ENCODE measurements around the gene NINL. TPM values are rescaled to one million over a fixed set of nuclear protein-coding genes. Genes with fewer than 3 reads are reported as not detected.

NINL gene
- total RNA-seq, 1 experiment from 2014 or later = 7.2 TPM

- TF ChIP-seq YY1 (IDR thresholded peaks at IDR 0.05; ENCODE audit: extremely low read depth, insufficient replicate concordance, low read depth, low read length) (no peak), ZFX (IDR thresholded peaks at IDR 0.05) (no peak), SIN3A (IDR thresholded peaks at IDR 0.05; ENCODE audit: low read depth) (no peak), TCF7L2 (IDR thresholded peaks at IDR 0.05; ENCODE audit: borderline replicate concordance, extremely low read depth, insufficient read depth, insufficient read length) (no peak), JUND (IDR thresholded peaks at IDR 0.05) (no peak), CEBPB (IDR thresholded peaks at IDR 0.05; ENCODE audit: low read depth) (no peak)
- TF ChIP-seq, protein P1, sequence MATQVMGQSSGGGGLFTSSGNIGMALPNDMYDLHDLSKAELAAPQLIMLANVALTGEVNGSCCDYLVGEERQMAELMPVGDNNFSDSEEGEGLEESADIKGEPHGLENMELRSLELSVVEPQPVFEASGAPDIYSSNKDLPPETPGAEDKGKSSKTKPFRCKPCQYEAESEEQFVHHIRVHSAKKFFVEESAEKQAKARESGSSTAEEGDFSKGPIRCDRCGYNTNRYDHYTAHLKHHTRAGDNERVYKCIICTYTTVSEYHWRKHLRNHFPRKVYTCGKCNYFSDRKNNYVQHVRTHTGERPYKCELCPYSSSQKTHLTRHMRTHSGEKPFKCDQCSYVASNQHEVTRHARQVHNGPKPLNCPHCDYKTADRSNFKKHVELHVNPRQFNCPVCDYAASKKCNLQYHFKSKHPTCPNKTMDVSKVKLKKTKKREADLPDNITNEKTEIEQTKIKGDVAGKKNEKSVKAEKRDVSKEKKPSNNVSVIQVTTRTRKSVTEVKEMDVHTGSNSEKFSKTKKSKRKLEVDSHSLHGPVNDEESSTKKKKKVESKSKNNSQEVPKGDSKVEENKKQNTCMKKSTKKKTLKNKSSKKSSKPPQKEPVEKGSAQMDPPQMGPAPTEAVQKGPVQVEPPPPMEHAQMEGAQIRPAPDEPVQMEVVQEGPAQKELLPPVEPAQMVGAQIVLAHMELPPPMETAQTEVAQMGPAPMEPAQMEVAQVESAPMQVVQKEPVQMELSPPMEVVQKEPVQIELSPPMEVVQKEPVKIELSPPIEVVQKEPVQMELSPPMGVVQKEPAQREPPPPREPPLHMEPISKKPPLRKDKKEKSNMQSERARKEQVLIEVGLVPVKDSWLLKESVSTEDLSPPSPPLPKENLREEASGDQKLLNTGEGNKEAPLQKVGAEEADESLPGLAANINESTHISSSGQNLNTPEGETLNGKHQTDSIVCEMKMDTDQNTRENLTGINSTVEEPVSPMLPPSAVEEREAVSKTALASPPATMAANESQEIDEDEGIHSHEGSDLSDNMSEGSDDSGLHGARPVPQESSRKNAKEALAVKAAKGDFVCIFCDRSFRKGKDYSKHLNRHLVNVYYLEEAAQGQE (IDR thresholded peaks at IDR 0.05; ENCODE audit: low read depth) = no peak
Observed at GRCh38 chr20:25543068-25543467, 42.3 kb downstream of the NINL start (continued).

DNA sequence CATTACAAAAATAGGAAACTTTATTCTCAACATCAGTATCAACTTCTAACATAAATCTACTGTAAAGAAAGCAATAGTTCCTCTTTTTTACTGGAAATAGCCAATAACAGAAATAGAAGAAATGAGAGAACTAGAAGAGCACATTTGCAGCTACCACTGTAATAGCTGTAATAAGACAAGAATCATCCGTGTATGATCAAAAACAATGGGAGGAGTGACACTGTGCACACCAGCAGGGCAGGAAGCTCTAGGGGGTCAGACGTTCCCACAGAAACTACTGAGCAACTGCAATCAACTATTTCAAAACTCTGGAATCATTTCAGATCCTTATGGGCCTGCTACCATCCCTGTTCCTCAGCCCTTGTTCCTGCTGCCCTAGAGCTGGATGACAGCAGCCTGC lies 43.7 kb downstream of the NINL start:
- Histone ChIP-seq H3K9ac (ENCODE audit: low read length) (no peak overlapping the region), H3K79me2 (ENCODE audit: insufficient read depth, low read length) (no peaks in the 10 kb centered on the region), H3K4me2 (ENCODE audit: low read length) (no peak overlapping the region), H4K20me1 (ENCODE audit: insufficient read depth) (no peaks in the 10 kb centered on the region), H3K4me1 (ENCODE audit: control insufficient read depth in 1 of 2, insufficient read depth in 2 of 2, low read length in 2 of 2) (peaks cover 4 to 18% of the 10 kb centered on the region in 2 experiments; a peak in 1 of 4 replicates), H3K27me3 (ENCODE audit: insufficient read depth, low read length) (no peaks in the 10 kb centered on the region), H3K9me3 (ENCODE audit: control insufficient read depth in 1 of 2, insufficient read depth in 1 of 2, low read depth in 1 of 2, low read length in 2 of 2) (no peaks in the 10 kb centered on the region), H3K36me3 (ENCODE audit: control insufficient read depth in 1 of 2, insufficient read depth in 2 of 2, low read length in 2 of 2) (no peaks in the 10 kb centered on the region), H2AFZ (ENCODE audit: low read depth, low read length, poor library complexity, severe bottlenecking) (no peak overlapping the region), H3K27ac (ENCODE audit: low read depth, low read length) (no peak overlapping the region), H3K4me3 (replicated peaks in 1 of 2; ENCODE audit: low read depth in 1 of 2, low read length in 2 of 2) (no peak overlapping the region), H3K9me2 (ENCODE audit: insufficient read depth) (no peaks in the 10 kb centered on the region)
- ChIA-PET CTCF (interaction anchor here (1.3 kb wide), 1 partner anchor 548 kb away, joined by 4 read pairs; no protein-coding TSS in a partner anchor), RAD21 (ENCODE audit: low non-redundant PET in 1 of 2, low total read pairs in 2 of 2, uncharacterized antibody in 2 of 2, unreplicated experiment in 2 of 2) (no interaction called here), POLR2A (interaction anchor here (1.5 kb wide), 1 partner anchor 14 kb away, joined by 3 read pairs; no protein-coding TSS in a partner anchor)
- no TSS peak for BruUV-seq (replicated peaks)
- DNase-seq (ENCODE audit: low read depth, low spot score) (no peak), ATAC-seq (no peak)
- no peak for TF ChIP-seq CBX3 (IDR thresholded peaks at IDR 0.05; ENCODE audit: low read depth)
- TF ChIP-seq, protein P1 (IDR thresholded peaks at IDR 0.05; ENCODE audit: low read depth) = no peak
- TF ChIP-seq JUND (IDR thresholded peaks at IDR 0.05) = no peak
- TF ChIP-seq POLR2AphosphoS5 (IDR thresholded peaks at IDR 0.05; ENCODE audit: low read depth, low read length) = no peak
- TF ChIP-seq RAD21 (IDR thresholded peaks at IDR 0.05; ENCODE audit: low read depth) = no peak
- TF ChIP-seq SRF (IDR thresholded peaks at IDR 0.05; ENCODE audit: low read depth) = no peak
- TF ChIP-seq ZFX (IDR thresholded peaks at IDR 0.05) = no peak
- no peak for TF ChIP-seq EZH2 (IDR thresholded peaks at IDR 0.05)
- TF ChIP-seq YY1 (IDR thresholded peaks at IDR 0.05; ENCODE audit: extremely low read depth, insufficient replicate concordance, low read depth, low read length) = no peak
- no peak for TF ChIP-seq SIN3A (IDR thresholded peaks at IDR 0.05; ENCODE audit: low read depth)
- TF ChIP-seq CTCF (IDR thresholded peaks at IDR 0.05 in 2 of 3, conservative IDR thresholded peaks at IDR 0.05 in 1 of 3; ENCODE audit: borderline replicate concordance in 1 of 3, insufficient read depth in 1 of 3, low read depth in 2 of 3, low read length in 2 of 3) = no peak
- TF ChIP-seq EZH2phosphoT487 (IDR thresholded peaks at IDR 0.05; ENCODE audit: borderline replicate concordance) = no peak
- intact Hi-C loops (cut with micrococcal nuclease) = loop anchor here (10.0 kb wide), 2 partner anchors 117 to 153 kb away; partner anchors contain the start of gene ZNF337
